GM20431 (cell line): ENCODE measurements around the gene GPRIN2.
"Not testable (repeated sequence)": the region's sequence is repeated elsewhere in the genome, so short reads cannot be mapped to it uniquely, and the experiment has no call there.

ENCODE experiments used
- in situ Hi-C: fragments of 300-500 bp; cut with MseI, MboI; formaldehyde crosslinking; loops from one replicate; pipeline ENCODE4 v1.15.0; 2020; ENCODE audit warnings: low sequenced_read_pairs; ENCODE audit not compliant: unreplicated experiment

GPRIN2 gene

GRCh38 chr10:46524472-46525176 lies 31.8 kb downstream of the GPRIN2 start:
- in situ Hi-C loops = loop anchor here (25.0 kb wide), 1 partner anchor 462 kb away; no protein-coding TSS in a partner anchor

- in situ Hi-C loops = no loop called here
Measured at GRCh38 chr10:46523962-46524471, 32.4 kb downstream of the GPRIN2 start.

- in situ Hi-C loops = no loop called here
Measured at GRCh38 chr10:46523119-46523961, 33.1 kb downstream of the GPRIN2 start.

- in situ Hi-C loops = no loop called here
Measured at GRCh38 chr10:46522295-46523118, 34.0 kb downstream of the GPRIN2 start.

- in situ Hi-C loops = no loop called here
Measured at GRCh38 chr10:46520941-46521340, 35.5 kb downstream of the GPRIN2 start.

- in situ Hi-C loops = no loop called here
Measured at GRCh38 chr10:46520381-46520780, 36.1 kb downstream of the GPRIN2 start.

- in situ Hi-C loops = no loop called here
Measured at GRCh38 chr10:46518028-46518725, 38.3 kb downstream of the GPRIN2 start.

- in situ Hi-C loops = no loop called here
Measured at GRCh38 chr10:46517541-46517940, 38.9 kb downstream of the GPRIN2 start.

- in situ Hi-C loops = no loop called here
Measured at GRCh38 chr10:46516660-46517416, 39.6 kb downstream of the GPRIN2 start.

- in situ Hi-C loops = no loop called here
Measured at GRCh38 chr10:46515793-46516192, 40.7 kb downstream of the GPRIN2 start.

GRCh38 chr10:46515366-46515765 lies 41.1 kb downstream of the GPRIN2 start:
- in situ Hi-C loops = no loop called here

GRCh38 chr10:46514899-46515298 lies 41.6 kb downstream of the GPRIN2 start:
- in situ Hi-C loops = no loop called here

GRCh38 chr10:46514431-46514861 lies 42.0 kb downstream of the GPRIN2 start:
- in situ Hi-C loops = no loop called here

GRCh38 chr10:46513333-46513732 lies 43.1 kb downstream of the GPRIN2 start:
- in situ Hi-C loops = not testable (repeated sequence)

GRCh38 chr10:46512725-46513124 lies 43.7 kb downstream of the GPRIN2 start:
- in situ Hi-C loops = not testable (repeated sequence)

- in situ Hi-C loops = not testable (repeated sequence)
Measured at GRCh38 chr10:46512002-46512401, 44.5 kb downstream of the GPRIN2 start.
